ENCODE data around the gene MS4A18.

The MS4A18 gene

GRCh38 chr11:60765355-60765754 is 40.8 kb downstream of the MS4A18 start:
- no peak for DNase-seq (ENCODE audit: extremely low read depth in 1 of 2, low read depth in 1 of 2)

- DNase-seq (ENCODE audit: extremely low read depth in 1 of 2, low read depth in 1 of 2): no peak
Observed at GRCh38 chr11:60766547-60766946, 42.0 kb downstream of the MS4A18 start.

- DNase-seq (ENCODE audit: extremely low read depth in 1 of 2, low read depth in 1 of 2): peak in 1 of 2 donors; percentile 4
Observed at GRCh38 chr11:60767388-60767811, 42.9 kb downstream of the MS4A18 start.

GRCh38 chr11:60768202-60768601 is 43.7 kb downstream of the MS4A18 start:
- DNase-seq (ENCODE audit: extremely low read depth in 1 of 2, low read depth in 1 of 2): no peak

- DNase-seq (ENCODE audit: extremely low read depth in 1 of 2, low read depth in 1 of 2): no peak
Observed at GRCh38 chr11:60769273-60769672, 44.8 kb downstream of the MS4A18 start.

GRCh38 chr11:60769811-60770210 is 45.3 kb downstream of the MS4A18 start:
- no peak for DNase-seq (ENCODE audit: extremely low read depth in 1 of 2, low read depth in 1 of 2)

GRCh38 chr11:60771146-60771545 is 46.6 kb downstream of the MS4A18 start:
- no peak for DNase-seq (ENCODE audit: extremely low read depth in 1 of 2, low read depth in 1 of 2)

GRCh38 chr11:60771879-60772525 is 47.5 kb downstream of the MS4A18 start:
- DNase-seq (ENCODE audit: extremely low read depth in 1 of 2, low read depth in 1 of 2): no peak

- DNase-seq (ENCODE audit: extremely low read depth in 1 of 2, low read depth in 1 of 2): no peak
Observed at GRCh38 chr11:60772666-60773065, 48.1 kb downstream of the MS4A18 start.

- no peak for DNase-seq (ENCODE audit: extremely low read depth in 1 of 2, low read depth in 1 of 2)
Observed at GRCh38 chr11:60774726-60775125, 50.2 kb downstream of the MS4A18 start.

- peak; percentile 48 to 70 for DNase-seq (ENCODE audit: extremely low read depth in 1 of 2, low read depth in 1 of 2)
Observed at GRCh38 chr11:60775420-60775961, 51.0 kb downstream of the MS4A18 start.

GRCh38 chr11:60776167-60776566 is 51.6 kb downstream of the MS4A18 start:
- no peak for DNase-seq (ENCODE audit: extremely low read depth in 1 of 2, low read depth in 1 of 2)

GRCh38 chr11:60777106-60777505 is 52.6 kb downstream of the MS4A18 start:
- DNase-seq (ENCODE audit: extremely low read depth in 1 of 2, low read depth in 1 of 2): no peak

- DNase-seq (ENCODE audit: extremely low read depth in 1 of 2, low read depth in 1 of 2): no peak
Observed at GRCh38 chr11:60777572-60777971, 53.1 kb downstream of the MS4A18 start.

- no peak for DNase-seq (ENCODE audit: extremely low read depth in 1 of 2, low read depth in 1 of 2)
Observed at GRCh38 chr11:60780065-60780464, 55.5 kb downstream of the MS4A18 start.

GRCh38 chr11:60780774-60781173 is 56.3 kb downstream of the MS4A18 start:
- DNase-seq (ENCODE audit: extremely low read depth in 1 of 2, low read depth in 1 of 2): no peak

- DNase-seq (ENCODE audit: extremely low read depth in 1 of 2, low read depth in 1 of 2): no peak
Observed at GRCh38 chr11:60781286-60781980, 56.9 kb downstream of the MS4A18 start.

GRCh38 chr11:60781981-60782316 is 57.4 kb downstream of the MS4A18 start:
- no peak for DNase-seq (ENCODE audit: extremely low read depth in 1 of 2, low read depth in 1 of 2)

GRCh38 chr11:60782393-60783140 is 58.0 kb downstream of the MS4A18 start:
- DNase-seq (ENCODE audit: extremely low read depth in 1 of 2, low read depth in 1 of 2): no peak

- no peak for DNase-seq (ENCODE audit: extremely low read depth in 1 of 2, low read depth in 1 of 2)
Observed at GRCh38 chr11:60783141-60783484, 58.6 kb downstream of the MS4A18 start.

- no peak for DNase-seq (ENCODE audit: extremely low read depth in 1 of 2, low read depth in 1 of 2)
Observed at GRCh38 chr11:60783911-60784310, 59.4 kb downstream of the MS4A18 start.

- DNase-seq (ENCODE audit: extremely low read depth in 1 of 2, low read depth in 1 of 2): no peak
Observed at GRCh38 chr11:60785136-60785535, 60.6 kb downstream of the MS4A18 start, which contains the start of gene MS4A10. Gene MS4A10 (plus strand): TSS chr11:60785333. CDS start chr11:60790336, 5,003 bp downstream.
